HEK293 (cell line): ENCODE results near the gene PURB.

Experiments used
- CTCF ChIA-PET: fragments of 350-600 bp; formaldehyde crosslinking; extraction: SDS; loops from one replicate; lab custom pipeline; 2021; ENCODE audit warnings: antibody characterized with exemption; lab: Yijun Ruan, JAX
- POLR2A ChIA-PET: fragments of 300-600 bp; formaldehyde crosslinking; extraction: SDS; loops from one replicate; lab custom pipeline; 2020; ENCODE audit warnings: antibody characterized with exemption, inconsistent platforms; lab: Yijun Ruan, JAX
- H3K27ac ChIP-seq: fragments of 200-500 bp; sonication (Bioruptor generic); 2 replicates; pipeline ENCODE4 v1.5.1; 2014; ENCODE audit warnings: low read depth, low read length, control low read depth, inconsistent platforms; ENCODE audit errors: extremely low read depth
- H3K36me3 ChIP-seq, 2 experiments: fragments of 200-500 bp in 1 of 2; sonication (Bioruptor generic) in 1 of 2; 1 replicate in 1 of 2; 2 replicates in 1 of 2; pipeline ENCODE4 v1.5.1; 2014 to 2017; ENCODE audit warnings: inconsistent platforms in 2 of 2, low read length in 2 of 2; ENCODE audit not compliant: control insufficient read depth in 2 of 2, insufficient read depth in 1 of 2
- H3K4me1 ChIP-seq: fragments of 200-500 bp; sonication (Bioruptor generic); 2 replicates; pipeline ENCODE4 v1.5.1; 2014; ENCODE audit warnings: mild to moderate bottlenecking, low read length, inconsistent platforms; ENCODE audit not compliant: control insufficient read depth, insufficient read depth
- H3K4me3 ChIP-seq: 2 replicates; pipeline ENCODE4 v1.5.1; 2011; ENCODE audit warnings: low read depth, mild to moderate bottlenecking, control low read depth, low read length, moderate library complexity
- H3K9me3 ChIP-seq: fragments of 200-500 bp; sonication (Bioruptor generic); 2 replicates; pipeline ENCODE4 v1.5.1; 2014; ENCODE audit warnings: low read depth, low read length, inconsistent platforms; ENCODE audit not compliant: control insufficient read depth, insufficient read depth
- GLI2 ChIP-seq: fragments of 450-650 bp; formaldehyde crosslinking; IDR thresholded peaks from 2 replicates; pipeline ENCODE4; 2017; ENCODE audit warnings: missing biosample characterization, missing genetic modification characterization, low read depth, borderline replicate concordance
- SCRT1 ChIP-seq: fragments of 450-650 bp; formaldehyde crosslinking; IDR thresholded peaks from 2 replicates; pipeline ENCODE4 v1.5.1; 2016; ENCODE audit warnings: missing biosample characterization, missing genetic modification characterization, borderline replicate concordance
- SP7 ChIP-seq: fragments of 450-650 bp; formaldehyde crosslinking; IDR thresholded peaks from 2 replicates; pipeline ENCODE4 v1.5.1; 2016; ENCODE audit warnings: missing biosample characterization, missing genetic modification characterization
- TCF7L2 ChIP-seq: IDR thresholded peaks from 2 replicates; pipeline ENCODE4 v1.6.1; 2011; ENCODE audit warnings: low read depth, mild to moderate bottlenecking, inconsistent platforms, low read length, moderate library complexity, borderline replicate concordance
- TRIM28 ChIP-seq: IDR thresholded peaks from 2 replicates; pipeline ENCODE4 v1.6.1; 2011; ENCODE audit warnings: low read length, control low read depth, borderline replicate concordance
- YY1 ChIP-seq: fragments of 450-650 bp; formaldehyde crosslinking; IDR thresholded peaks from 2 replicates; pipeline ENCODE4 v1.5.1; 2018; ENCODE audit warnings: missing biosample characterization, missing genetic modification characterization
- YY2 ChIP-seq: fragments of 450-650 bp; formaldehyde crosslinking; IDR thresholded peaks from 2 replicates; pipeline ENCODE4 v1.5.1; 2016; ENCODE audit warnings: missing biosample characterization, missing genetic modification characterization
- ZBTB21 ChIP-seq: fragments of 450-650 bp; formaldehyde crosslinking; IDR thresholded peaks from 2 replicates; pipeline ENCODE4 v1.5.1; 2017; ENCODE audit warnings: missing biosample characterization, missing genetic modification characterization
- ZIC2 ChIP-seq: fragments of 450-650 bp; formaldehyde crosslinking; IDR thresholded peaks from 2 replicates; pipeline ENCODE4 v1.5.1; 2016; ENCODE audit warnings: missing biosample characterization, missing genetic modification characterization
- ZNF146 ChIP-seq: fragments of 450-650 bp; formaldehyde crosslinking; IDR thresholded peaks from 2 replicates; pipeline ENCODE4 v1.5.1; 2016; ENCODE audit warnings: missing biosample characterization, missing genetic modification characterization
- ZNF174 ChIP-seq: fragments of 450-650 bp; formaldehyde crosslinking; IDR thresholded peaks from 2 replicates; pipeline ENCODE4 v1.5.0; 2017; ENCODE audit warnings: missing biosample characterization, mild to moderate bottlenecking, missing genetic modification characterization
- ZNF335 ChIP-seq: fragments of 450-650 bp; formaldehyde crosslinking; conservative IDR thresholded peaks from 2 replicates; pipeline ENCODE4 v1.5.1; 2016; ENCODE audit warnings: missing biosample characterization, missing genetic modification characterization
- ZNF341 ChIP-seq: fragments of 450-650 bp; formaldehyde crosslinking; IDR thresholded peaks from 2 replicates; pipeline ENCODE4; 2016; ENCODE audit warnings: low read depth, missing biosample characterization, missing genetic modification characterization
- ZNF366 ChIP-seq: fragments of 450-650 bp; formaldehyde crosslinking; conservative IDR thresholded peaks from 2 replicates; pipeline ENCODE4 v1.5.1; 2016; ENCODE audit warnings: missing biosample characterization, missing genetic modification characterization
- ZNF404 ChIP-seq: fragments of 450-650 bp; formaldehyde crosslinking; IDR thresholded peaks from 2 replicates; pipeline ENCODE4 v1.5.1; 2017; ENCODE audit warnings: missing biosample characterization, missing genetic modification characterization
- ZNF623 ChIP-seq: fragments of 450-650 bp; formaldehyde crosslinking; IDR thresholded peaks from 2 replicates; pipeline ENCODE4 v1.5.1; 2016; ENCODE audit warnings: missing biosample characterization, missing genetic modification characterization
- ZNF664 ChIP-seq: fragments of 450-650 bp; formaldehyde crosslinking; IDR thresholded peaks from 2 replicates; pipeline ENCODE4 v1.5.1; 2016; ENCODE audit warnings: missing biosample characterization, missing genetic modification characterization
- ZNF707 ChIP-seq: fragments of 450-650 bp; formaldehyde crosslinking; IDR thresholded peaks from 2 replicates; pipeline ENCODE4 v1.5.1; 2016; ENCODE audit warnings: missing biosample characterization, missing genetic modification characterization
- ZNF843 ChIP-seq: fragments of 450-650 bp; formaldehyde crosslinking; IDR thresholded peaks from 2 replicates; pipeline ENCODE4 v1.5.1; 2016; ENCODE audit warnings: missing biosample characterization, missing genetic modification characterization
- TF ChIP-seq, protein P1 (sequence below): fragments of 450-650 bp; formaldehyde crosslinking; IDR thresholded peaks from 2 replicates; pipeline ENCODE4 v1.5.1; 2016; ENCODE audit warnings: missing biosample characterization, missing genetic modification characterization, low read depth
- TF ChIP-seq, protein P2 (sequence below): fragments of 450-650 bp; formaldehyde crosslinking; IDR thresholded peaks from 2 replicates; pipeline ENCODE4 v1.5.1; 2017; ENCODE audit warnings: missing biosample characterization, missing genetic modification characterization
- TF ChIP-seq, protein P3 (sequence below): fragments of 450-650 bp; formaldehyde crosslinking; IDR thresholded peaks from 2 replicates; pipeline ENCODE4 v1.5.0; 2017; ENCODE audit warnings: missing biosample characterization, missing genetic modification characterization, borderline replicate concordance

Gene PURB

DNA sequence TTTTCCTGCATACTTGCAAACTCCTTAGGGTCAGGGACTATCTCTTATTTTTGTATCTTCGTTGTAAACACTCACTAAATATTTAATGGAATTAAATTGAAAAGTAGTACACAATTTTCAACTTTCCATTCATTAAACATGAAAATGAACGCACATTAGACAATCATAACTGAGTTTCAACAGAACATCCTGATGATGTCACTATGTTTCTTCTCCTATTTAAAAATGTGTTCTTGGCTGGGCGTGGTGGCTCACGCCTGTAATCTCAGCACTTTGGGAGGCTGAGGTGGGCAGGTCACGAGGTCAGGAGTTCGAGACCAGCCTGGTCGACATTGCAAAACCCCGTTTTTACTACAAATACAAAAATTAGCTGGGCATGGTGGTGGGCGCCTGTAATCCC is 14.1 kb upstream of the PURB start:
- no peak overlapping the region for H3K4me3 ChIP-seq
- H3K27ac ChIP-seq = no peak overlapping the region
- no peaks in the 10 kb centered on the region for H3K36me3 ChIP-seq
- CTCF ChIA-PET = no interaction called here
- no peak for TF ChIP-seq YY2 (tag by site-specific recombination)
- no peak for TF ChIP-seq ZNF341 (tag by site-specific recombination)
- TF ChIP-seq, protein P1, sequence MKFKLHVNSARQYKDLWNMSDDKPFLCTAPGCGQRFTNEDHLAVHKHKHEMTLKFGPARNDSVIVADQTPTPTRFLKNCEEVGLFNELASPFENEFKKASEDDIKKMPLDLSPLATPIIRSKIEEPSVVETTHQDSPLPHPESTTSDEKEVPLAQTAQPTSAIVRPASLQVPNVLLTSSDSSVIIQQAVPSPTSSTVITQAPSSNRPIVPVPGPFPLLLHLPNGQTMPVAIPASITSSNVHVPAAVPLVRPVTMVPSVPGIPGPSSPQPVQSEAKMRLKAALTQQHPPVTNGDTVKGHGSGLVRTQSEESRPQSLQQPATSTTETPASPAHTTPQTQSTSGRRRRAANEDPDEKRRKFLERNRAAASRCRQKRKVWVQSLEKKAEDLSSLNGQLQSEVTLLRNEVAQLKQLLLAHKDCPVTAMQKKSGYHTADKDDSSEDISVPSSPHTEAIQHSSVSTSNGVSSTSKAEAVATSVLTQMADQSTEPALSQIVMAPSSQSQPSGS (tag by site-specific recombination) = 0 out of 2 replicates have a peak, but pooled peaks have one; percentile 25
- TF ChIP-seq, all 188 proteins: peak for 1
- Histone ChIP-seq H3K4me1 (no peaks in the 10 kb centered on the region), H3K9me3 (no peaks in the 10 kb centered on the region)
- POLR2A ChIA-PET = no interaction called here

DNA sequence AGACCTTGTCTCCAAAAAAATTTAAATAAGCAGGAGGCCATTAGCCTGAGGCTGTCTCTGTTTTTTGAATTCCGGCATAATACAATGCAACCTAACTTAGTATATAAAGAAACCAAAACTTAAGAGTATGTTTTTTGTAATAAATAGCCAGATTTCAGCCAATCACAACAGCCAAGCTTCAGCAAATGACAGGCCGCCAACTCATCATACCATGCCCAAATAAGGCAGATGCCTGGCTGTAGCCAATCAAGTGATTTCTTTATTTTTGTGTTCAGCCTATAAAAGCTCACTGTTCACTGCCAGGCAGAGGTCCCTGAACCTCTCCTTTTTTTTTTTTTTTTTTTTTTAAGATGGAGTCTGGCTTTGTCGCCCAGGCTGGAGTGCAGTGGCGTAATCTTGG is 12.7 kb upstream of the PURB start:
- H3K9me3 ChIP-seq = no peaks in the 10 kb centered on the region
- no peak for TF ChIP-seq ZNF366 (tag by site-specific recombination)
- TF ChIP-seq YY1 (tag by site-specific recombination) = no peak
- TF ChIP-seq TCF7L2 = no peak
- no peak for TF ChIP-seq SP7
- no peak for TF ChIP-seq TRIM28
- no peak for TF ChIP-seq ZNF174 (tag by site-specific recombination)
- TF ChIP-seq ZNF664 (tag by site-specific recombination) = no peak
- no peak for TF ChIP-seq ZIC2 (tag by site-specific recombination)
- TF ChIP-seq ZNF146 (tag by site-specific recombination) = no peak
- TF ChIP-seq, protein P2, sequence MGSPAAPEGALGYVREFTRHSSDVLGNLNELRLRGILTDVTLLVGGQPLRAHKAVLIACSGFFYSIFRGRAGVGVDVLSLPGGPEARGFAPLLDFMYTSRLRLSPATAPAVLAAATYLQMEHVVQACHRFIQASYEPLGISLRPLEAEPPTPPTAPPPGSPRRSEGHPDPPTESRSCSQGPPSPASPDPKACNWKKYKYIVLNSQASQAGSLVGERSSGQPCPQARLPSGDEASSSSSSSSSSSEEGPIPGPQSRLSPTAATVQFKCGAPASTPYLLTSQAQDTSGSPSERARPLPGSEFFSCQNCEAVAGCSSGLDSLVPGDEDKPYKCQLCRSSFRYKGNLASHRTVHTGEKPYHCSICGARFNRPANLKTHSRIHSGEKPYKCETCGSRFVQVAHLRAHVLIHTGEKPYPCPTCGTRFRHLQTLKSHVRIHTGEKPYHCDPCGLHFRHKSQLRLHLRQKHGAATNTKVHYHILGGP (tag by site-specific recombination) = no peak
- TF ChIP-seq ZNF335 (tag by site-specific recombination) = no peak
- TF ChIP-seq ZNF707 (tag by site-specific recombination) = no peak
- TF ChIP-seq GLI2 (tag by site-specific recombination) = no peak
- TF ChIP-seq, protein P3, sequence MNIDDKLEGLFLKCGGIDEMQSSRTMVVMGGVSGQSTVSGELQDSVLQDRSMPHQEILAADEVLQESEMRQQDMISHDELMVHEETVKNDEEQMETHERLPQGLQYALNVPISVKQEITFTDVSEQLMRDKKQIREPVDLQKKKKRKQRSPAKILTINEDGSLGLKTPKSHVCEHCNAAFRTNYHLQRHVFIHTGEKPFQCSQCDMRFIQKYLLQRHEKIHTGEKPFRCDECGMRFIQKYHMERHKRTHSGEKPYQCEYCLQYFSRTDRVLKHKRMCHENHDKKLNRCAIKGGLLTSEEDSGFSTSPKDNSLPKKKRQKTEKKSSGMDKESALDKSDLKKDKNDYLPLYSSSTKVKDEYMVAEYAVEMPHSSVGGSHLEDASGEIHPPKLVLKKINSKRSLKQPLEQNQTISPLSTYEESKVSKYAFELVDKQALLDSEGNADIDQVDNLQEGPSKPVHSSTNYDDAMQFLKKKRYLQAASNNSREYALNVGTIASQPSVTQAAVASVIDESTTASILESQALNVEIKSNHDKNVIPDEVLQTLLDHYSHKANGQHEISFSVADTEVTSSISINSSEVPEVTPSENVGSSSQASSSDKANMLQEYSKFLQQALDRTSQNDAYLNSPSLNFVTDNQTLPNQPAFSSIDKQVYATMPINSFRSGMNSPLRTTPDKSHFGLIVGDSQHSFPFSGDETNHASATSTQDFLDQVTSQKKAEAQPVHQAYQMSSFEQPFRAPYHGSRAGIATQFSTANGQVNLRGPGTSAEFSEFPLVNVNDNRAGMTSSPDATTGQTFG = no peak
- no peak for TF ChIP-seq ZNF843 (tag by site-specific recombination)
- no peak for TF ChIP-seq ZNF404 (tag by site-specific recombination)
- TF ChIP-seq ZBTB21 = no peak
- TF ChIP-seq SCRT1 = no peak
- TF ChIP-seq ZNF623 = no peak
- no peaks in the 10 kb centered on the region for H3K36me3 ChIP-seq
- H3K4me3 ChIP-seq = no peak overlapping the region
- ChIA-PET POLR2A (interaction anchor here (0.6 kb wide), 1 partner anchor 657 kb away, joined by 4 read pairs; no protein-coding TSS in a partner anchor), CTCF (interaction anchor here (0.6 to 0.9 kb wide), 2 partner anchors 24 to 25 kb away, joined by 3 read pairs; no protein-coding TSS in a partner anchor)
- H3K4me1 ChIP-seq = no peaks in the 10 kb centered on the region
- no peak overlapping the region for H3K27ac ChIP-seq
